IMR-90 (cell line): ENCODE data around the gene FCRL5.

ENCODE experiments used
- BHLHE40 ChIP-seq: fragments of 150-350 bp; IDR thresholded peaks from 2 replicates; pipeline ENCODE4 v1.6.1; 2016; ENCODE audit warnings: mild to moderate bottlenecking, low read depth, low read length
- CEBPB ChIP-seq: IDR thresholded peaks from 2 replicates; pipeline ENCODE4 v1.6.1; 2012; ENCODE audit warnings: low read depth, low read length, improper control_type of control experiment
- CHD1 ChIP-seq: IDR thresholded peaks from 2 replicates; pipeline ENCODE4 v1.6.1; 2012; ENCODE audit warnings: low read depth, low read length, improper control_type of control experiment
- CTCF ChIP-seq: conservative IDR thresholded peaks from 2 replicates; pipeline ENCODE4 v1.5.1; 2012; ENCODE audit warnings: mild to moderate bottlenecking, low read depth, low read length, improper control_type of control experiment
- FOS ChIP-seq: fragments of 150-350 bp; IDR thresholded peaks from 2 replicates; pipeline ENCODE4 v1.6.1; 2016; ENCODE audit warnings: low read depth, low read length
- MAFK ChIP-seq: IDR thresholded peaks from 2 replicates; pipeline ENCODE4 v1.6.1; 2012; ENCODE audit warnings: low read depth, low read length, improper control_type of control experiment
- MAZ ChIP-seq: IDR thresholded peaks from 2 replicates; pipeline ENCODE4 v1.6.1; 2012; ENCODE audit warnings: low read depth, mild to moderate bottlenecking, low read length, improper control_type of control experiment, moderate library complexity, borderline replicate concordance
- MXI1 ChIP-seq: IDR thresholded peaks from 2 replicates; pipeline ENCODE4 v1.6.1; 2012; ENCODE audit warnings: low read depth, mild to moderate bottlenecking, low read length, moderate library complexity, borderline replicate concordance
- NFE2L2 ChIP-seq: fragments of 150-350 bp; IDR thresholded peaks from 2 replicates; pipeline ENCODE4 v1.6.1; 2016; ENCODE audit warnings: low read depth, mild to moderate bottlenecking, low read length
- POLR2A ChIP-seq: IDR thresholded peaks from 2 replicates; pipeline ENCODE4 v1.6.1; 2012; ENCODE audit warnings: mild to moderate bottlenecking, low read depth, low read length
- RAD21 ChIP-seq: IDR thresholded peaks from 2 replicates; pipeline ENCODE4 v1.6.1; 2012; ENCODE audit warnings: low read length, improper control_type of control experiment
- RCOR1 ChIP-seq: IDR thresholded peaks from 2 replicates; pipeline ENCODE4 v1.6.1; 2012; ENCODE audit warnings: mild to moderate bottlenecking, low read length, improper control_type of control experiment; ENCODE audit not compliant: insufficient replicate concordance
- SMC3 ChIP-seq: fragments of 150-350 bp; IDR thresholded peaks from 2 replicates; pipeline ENCODE4 v1.6.1; 2016; ENCODE audit warnings: low read depth, mild to moderate bottlenecking, antibody characterized with exemption, low read length, moderate library complexity
- USF2 ChIP-seq: fragments of 150-350 bp; IDR thresholded peaks from 2 replicates; pipeline ENCODE4 v1.6.1; 2017; ENCODE audit warnings: mild to moderate bottlenecking, antibody characterized with exemption, low read length, low read depth

GRCh38 chr1:157472959-157473358 lies 79.4 kb downstream of the FCRL5 start:
- TF ChIP-seq MAFK: no peak
- TF ChIP-seq SMC3: no peak
- TF ChIP-seq RCOR1: no peak
- no peak for TF ChIP-seq CTCF
- no peak for TF ChIP-seq RAD21
- TF ChIP-seq CEBPB: no peak
- TF ChIP-seq POLR2A: no peak
- TF ChIP-seq USF2: no peak
- no peak for TF ChIP-seq CHD1
- TF ChIP-seq MXI1: no peak
- TF ChIP-seq MAZ: no peak
- TF ChIP-seq BHLHE40: no peak
- TF ChIP-seq FOS: no peak
- no peak for TF ChIP-seq NFE2L2
